GM19099 (cell line): Measurements from ENCODE around the gene C16orf74.

Experiments
- POLR2A ChIP-seq: IDR thresholded peaks from 3 replicates; pipeline ENCODE4 v1.6.1; 2011; ENCODE audit warnings: low read depth; ENCODE audit not compliant: insufficient read length; ENCODE audit errors: extremely low read depth

Gene C16orf74

GRCh38 chr16:85759136-85759535 is 8.2 kb upstream of the C16orf74 start:
- TF ChIP-seq POLR2A, result no peak

- TF ChIP-seq POLR2A, result no peak
These were observed 6.5 kb upstream of the C16orf74 start for GRCh38 chr16:85757341-85757822.

GRCh38 chr16:85755929-85756768 is 5.3 kb upstream of the C16orf74 start:
- TF ChIP-seq POLR2A, result no peak

- TF ChIP-seq POLR2A, result no peak
These were observed 3.5 kb upstream of the C16orf74 start for GRCh38 chr16:85754413-85754812.

- no peak for TF ChIP-seq POLR2A
These were observed 3.1 kb upstream of the C16orf74 start for GRCh38 chr16:85753976-85754375.

- TF ChIP-seq POLR2A, result no peak
These were observed 2.7 kb upstream of the C16orf74 start for GRCh38 chr16:85753559-85753958.

- TF ChIP-seq POLR2A, result no peak
These were observed 1.9 kb upstream of the C16orf74 start for GRCh38 chr16:85752511-85753420.

- TF ChIP-seq POLR2A, result no peak
These were observed 1.0 kb upstream of the C16orf74 start for GRCh38 chr16:85751698-85752501.

- no peak for TF ChIP-seq POLR2A
These were observed 610 bp downstream of the C16orf74 start for GRCh38 chr16:85750146-85750826.

- no peak for TF ChIP-seq POLR2A
These were observed 1.1 kb downstream of the C16orf74 start for GRCh38 chr16:85749771-85750145.

- no peak for TF ChIP-seq POLR2A
These were observed 4.3 kb downstream of the C16orf74 start for GRCh38 chr16:85746460-85747215.

- TF ChIP-seq POLR2A, result no peak
These were observed 11.8 kb downstream of the C16orf74 start for GRCh38 chr16:85738923-85739715.

GRCh38 chr16:85736921-85737320 is 14.0 kb downstream of the C16orf74 start:
- no peak for TF ChIP-seq POLR2A
